Measurements from ENCODE around the gene ZNF185.

The ZNF185 gene

DNA sequence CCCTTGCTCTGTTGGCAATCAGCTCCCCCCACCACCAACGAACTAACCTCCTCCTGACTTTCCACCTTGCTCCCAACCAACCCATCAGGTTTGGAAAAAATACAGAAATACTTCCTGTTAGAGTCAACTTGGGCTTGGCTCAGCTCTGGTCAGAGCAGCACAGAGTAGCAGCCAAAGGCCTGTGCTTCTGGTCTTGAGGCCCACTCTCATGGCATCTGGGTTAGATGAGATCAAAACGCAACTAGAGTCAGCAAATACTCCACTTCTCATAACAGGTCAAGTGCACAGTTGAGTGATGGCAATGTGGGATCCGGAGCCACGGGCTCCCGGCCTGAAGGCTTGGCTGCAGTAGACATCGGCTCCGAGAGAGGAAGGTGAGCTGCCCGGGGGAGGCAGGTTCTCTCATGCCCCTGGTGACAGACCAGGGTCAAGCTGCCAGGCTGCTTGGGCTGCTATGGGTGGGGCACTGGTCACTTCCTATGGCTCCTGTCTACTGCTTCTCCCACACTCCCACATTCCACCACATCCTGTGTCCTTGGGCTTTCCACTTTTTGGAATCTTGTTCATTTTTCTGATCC lies 34.8 kb downstream of the ZNF185 start:
- TF ChIP-seq, protein P1, sequence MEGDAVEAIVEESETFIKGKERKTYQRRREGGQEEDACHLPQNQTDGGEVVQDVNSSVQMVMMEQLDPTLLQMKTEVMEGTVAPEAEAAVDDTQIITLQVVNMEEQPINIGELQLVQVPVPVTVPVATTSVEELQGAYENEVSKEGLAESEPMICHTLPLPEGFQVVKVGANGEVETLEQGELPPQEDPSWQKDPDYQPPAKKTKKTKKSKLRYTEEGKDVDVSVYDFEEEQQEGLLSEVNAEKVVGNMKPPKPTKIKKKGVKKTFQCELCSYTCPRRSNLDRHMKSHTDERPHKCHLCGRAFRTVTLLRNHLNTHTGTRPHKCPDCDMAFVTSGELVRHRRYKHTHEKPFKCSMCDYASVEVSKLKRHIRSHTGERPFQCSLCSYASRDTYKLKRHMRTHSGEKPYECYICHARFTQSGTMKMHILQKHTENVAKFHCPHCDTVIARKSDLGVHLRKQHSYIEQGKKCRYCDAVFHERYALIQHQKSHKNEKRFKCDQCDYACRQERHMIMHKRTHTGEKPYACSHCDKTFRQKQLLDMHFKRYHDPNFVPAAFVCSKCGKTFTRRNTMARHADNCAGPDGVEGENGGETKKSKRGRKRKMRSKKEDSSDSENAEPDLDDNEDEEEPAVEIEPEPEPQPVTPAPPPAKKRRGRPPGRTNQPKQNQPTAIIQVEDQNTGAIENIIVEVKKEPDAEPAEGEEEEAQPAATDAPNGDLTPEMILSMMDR (IDR thresholded peaks at IDR 0.05; ENCODE audit: low read depth, low read length): no peak
- Histone ChIP-seq H3K4me1 (no peaks in the 10 kb centered on the region), H3K9me3 (no peaks in the 10 kb centered on the region), H3K36me3 (no peaks in the 10 kb centered on the region), H3K27me3 (no peaks in the 10 kb centered on the region), H3K4me3 (ENCODE audit: low read depth, low read length) (no peak overlapping the region)
- DNase-seq: no peak

DNA sequence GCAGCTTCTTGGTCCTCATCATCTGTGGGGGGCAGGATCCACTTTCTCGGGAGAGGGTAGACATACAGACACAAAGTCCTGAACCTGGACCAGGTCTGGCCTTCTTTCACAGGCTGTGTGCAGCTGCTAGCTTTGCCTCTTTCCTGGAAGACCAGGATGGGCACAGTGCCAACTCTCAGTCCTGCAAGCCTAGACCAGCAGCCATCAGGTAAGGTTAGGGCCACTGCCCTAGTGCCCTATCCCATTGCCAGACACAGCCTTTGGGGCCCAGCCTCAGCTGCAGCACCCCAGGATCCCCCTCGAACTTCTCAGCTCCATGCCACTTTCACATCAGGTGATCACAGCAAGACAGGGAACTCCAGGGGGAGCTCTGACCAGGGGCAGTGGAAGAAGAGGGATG lies 38.4 kb downstream of the ZNF185 start:
- Histone ChIP-seq H3K4me1 (no peaks in the 10 kb centered on the region), H3K36me3 (no peaks in the 10 kb centered on the region), H3K27me3 (no peaks in the 10 kb centered on the region), H3K9me3 (no peaks in the 10 kb centered on the region), H3K4me3 (ENCODE audit: low read depth, low read length) (no peak overlapping the region)
- TF ChIP-seq, protein P1 (IDR thresholded peaks at IDR 0.05; ENCODE audit: low read depth, low read length): no peak
- DNase-seq: peak; percentile 32

DNA sequence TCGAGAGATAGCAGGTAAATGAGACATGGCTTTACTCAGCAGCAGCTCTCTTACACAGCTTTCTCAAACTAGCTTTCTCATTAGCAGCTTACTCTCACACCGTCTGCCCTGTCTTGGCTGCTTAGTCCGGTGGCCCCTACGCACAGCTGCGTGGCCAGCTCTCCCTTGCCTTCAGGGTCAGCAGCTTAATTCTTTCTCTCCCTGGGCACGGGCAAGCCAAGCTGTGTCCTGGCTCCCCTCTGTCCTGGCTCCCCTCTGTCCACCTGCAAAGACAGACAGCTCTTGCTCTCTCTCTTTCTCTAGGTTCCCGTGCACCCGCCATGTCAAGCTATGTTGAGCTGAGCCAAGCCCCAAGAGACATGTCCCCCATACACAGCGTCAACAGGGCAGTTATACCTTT lies 39.4 kb downstream of the ZNF185 start:
- Histone ChIP-seq H3K36me3 (no peaks in the 10 kb centered on the region), H3K4me3 (ENCODE audit: low read depth, low read length) (no peak overlapping the region), H3K4me1 (no peaks in the 10 kb centered on the region), H3K27me3 (no peaks in the 10 kb centered on the region), H3K9me3 (no peaks in the 10 kb centered on the region)
- TF ChIP-seq, protein P1 (IDR thresholded peaks at IDR 0.05; ENCODE audit: low read depth, low read length): no peak
- DNase-seq: no peak

DNA sequence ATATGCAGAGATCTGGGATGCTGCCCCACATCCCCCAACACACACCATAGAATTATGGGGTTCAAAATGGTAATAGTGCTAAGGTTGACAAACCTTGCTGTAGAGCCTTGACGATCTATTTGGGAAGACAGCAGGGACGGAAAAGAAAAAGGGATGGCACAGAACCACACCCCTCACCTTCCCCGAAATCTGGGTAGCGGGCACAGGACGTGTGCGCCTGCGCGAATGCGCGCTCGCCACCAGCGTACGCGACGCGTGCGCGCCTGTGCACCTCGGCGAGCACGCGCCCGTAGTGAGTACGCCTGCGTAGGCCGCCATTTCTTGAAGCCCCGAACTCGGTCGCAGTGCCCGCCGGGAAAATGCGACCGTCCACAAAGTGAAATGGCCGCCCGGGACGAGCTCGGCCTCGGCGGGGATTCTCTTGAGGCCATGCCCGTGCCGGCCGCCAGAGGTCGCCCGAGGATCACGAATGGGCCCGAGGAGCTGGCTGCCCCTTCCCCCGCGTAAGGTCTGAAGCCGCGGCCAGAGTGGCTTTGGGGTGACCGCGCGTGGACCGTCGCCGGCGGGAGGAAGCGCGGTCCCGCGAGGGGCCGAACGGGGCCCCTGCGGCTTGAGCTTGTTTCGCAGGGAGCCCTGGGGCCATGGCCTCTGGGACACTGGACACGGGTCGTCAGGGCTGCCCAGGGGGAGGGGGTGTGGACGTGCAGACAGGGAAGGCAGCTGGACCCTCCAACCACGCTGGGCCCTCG lies 43.6 kb downstream of the ZNF185 start:
- peak overlapping the region; percentile 80 for H3K4me3 ChIP-seq (ENCODE audit: low read depth, low read length)
- H3K9me3 ChIP-seq: no peaks in the 10 kb centered on the region
- TF ChIP-seq, protein P1 (IDR thresholded peaks at IDR 0.05; ENCODE audit: low read depth, low read length): peak; percentile 40
- no peaks in the 10 kb centered on the region for H3K27me3 ChIP-seq
- H3K4me1 ChIP-seq: no peaks in the 10 kb centered on the region
- peak; percentile 89 for DNase-seq
- no peaks in the 10 kb centered on the region for H3K36me3 ChIP-seq

DNA sequence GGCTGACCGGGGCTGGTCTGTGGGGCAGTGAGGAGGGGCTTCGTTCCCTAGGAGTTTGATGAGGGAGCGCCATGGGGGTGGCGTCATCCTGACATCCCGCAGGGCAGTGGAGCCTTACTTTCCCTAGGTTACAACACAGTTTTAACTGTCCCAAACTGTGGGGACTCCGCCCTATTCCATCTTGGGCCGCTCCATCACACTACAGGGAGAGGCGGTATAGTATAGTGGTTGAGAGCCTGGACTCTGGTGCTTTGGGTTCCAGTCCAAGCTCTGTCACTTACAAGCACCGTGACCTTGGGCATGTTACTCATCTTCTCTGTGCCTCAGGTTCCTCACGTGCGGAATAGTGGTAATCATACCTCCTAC lies 44.2 kb downstream of the ZNF185 start:
- DNase-seq: no peak
- H3K9me3 ChIP-seq: no peaks in the 10 kb centered on the region
- H3K4me3 ChIP-seq (ENCODE audit: low read depth, low read length): peak overlapping the region; percentile 56
- no peaks in the 10 kb centered on the region for H3K27me3 ChIP-seq
- TF ChIP-seq, protein P1 (IDR thresholded peaks at IDR 0.05; ENCODE audit: low read depth, low read length): no peak
- H3K36me3 ChIP-seq: no peaks in the 10 kb centered on the region
- no peaks in the 10 kb centered on the region for H3K4me1 ChIP-seq

DNA sequence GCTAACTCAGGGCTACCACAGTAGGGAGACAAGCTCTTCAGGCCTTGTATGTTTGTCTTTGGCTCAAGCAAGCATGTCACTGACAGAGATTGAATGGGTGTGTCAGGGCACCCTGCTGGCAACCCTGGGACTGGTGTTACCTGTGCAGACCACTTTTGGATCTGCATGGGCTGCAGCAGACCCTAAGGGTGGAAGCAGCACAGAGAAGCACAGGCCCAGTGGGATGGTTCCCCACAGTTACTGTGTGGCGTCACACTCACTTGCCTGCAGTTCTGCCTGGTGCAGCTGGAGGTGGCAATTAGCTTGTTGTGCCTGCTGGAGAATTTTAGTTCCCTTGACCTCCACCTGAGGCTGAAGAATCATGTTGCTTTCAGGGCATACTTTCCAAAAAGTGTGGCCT lies 46.0 kb downstream of the ZNF185 start:
- TF ChIP-seq, protein P1 (IDR thresholded peaks at IDR 0.05; ENCODE audit: low read depth, low read length): no peak
- H3K9me3 ChIP-seq: no peaks in the 10 kb centered on the region
- no peaks in the 10 kb centered on the region for H3K36me3 ChIP-seq
- H3K4me1 ChIP-seq: no peaks in the 10 kb centered on the region
- DNase-seq: no peak
- H3K27me3 ChIP-seq: no peaks in the 10 kb centered on the region
- H3K4me3 ChIP-seq (ENCODE audit: low read depth, low read length): no peak overlapping the region
